ENCODE results near the gene KANSL1L. TPM values are rescaled to one million over a fixed set of nuclear protein-coding genes. Genes with fewer than 3 reads are reported as not detected.

The KANSL1L gene
- total and polyA plus RNA-seq, 10 of the 15 experiments (the other 5 are each of a cell fraction or from before 2014, with no cell fraction given), result 1.2 to 9.5 (median 3.7) TPM

DNA sequence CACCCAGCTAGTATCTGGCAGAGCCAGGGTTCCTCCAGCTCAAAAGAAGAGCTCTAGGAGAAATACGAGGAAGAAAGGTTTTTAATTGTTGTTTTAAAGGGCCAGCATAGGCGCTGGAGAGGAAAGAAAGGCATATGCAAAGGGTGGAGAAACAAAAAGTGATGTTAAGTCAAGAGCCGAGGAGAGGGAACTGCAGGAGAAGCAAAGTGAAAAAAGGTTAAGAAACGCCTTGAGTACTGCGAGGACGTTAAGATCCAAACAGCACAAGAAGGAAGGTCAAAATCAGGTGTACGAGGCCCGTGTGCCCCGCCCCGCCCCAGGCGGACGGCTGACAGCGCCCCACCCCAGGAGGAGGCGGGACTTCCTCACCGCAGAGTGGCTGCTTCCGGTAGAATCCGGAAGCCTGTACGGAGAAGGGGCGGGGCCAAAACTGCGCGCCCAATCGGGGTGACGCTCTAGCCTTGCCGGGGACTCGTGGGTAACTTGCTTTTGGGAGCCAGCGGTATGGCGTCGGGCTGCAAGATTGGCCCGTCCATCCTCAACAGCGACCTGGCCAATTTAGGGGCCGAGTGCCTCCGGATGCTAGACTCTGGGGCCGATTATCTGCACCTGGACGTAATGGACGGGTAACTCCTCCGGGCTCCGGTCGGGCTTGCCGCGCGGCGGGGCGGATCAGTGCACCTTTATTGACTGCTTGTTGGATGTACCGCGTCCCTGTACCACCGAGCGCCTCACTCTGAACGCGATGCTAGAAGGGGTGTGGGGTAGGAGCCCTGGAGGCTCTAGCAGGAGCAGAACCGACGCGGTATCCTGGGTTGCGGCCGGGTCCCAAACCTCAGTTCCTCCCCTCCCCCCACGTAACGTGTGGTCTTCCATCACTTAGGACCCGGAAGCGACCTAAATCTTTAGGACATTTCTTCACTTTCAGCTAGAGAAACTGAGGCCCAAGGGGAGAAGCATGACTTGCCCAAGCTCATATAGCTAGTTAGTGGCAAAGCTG is 168.8 kb downstream of the KANSL1L start, which contains the start of gene RPE (continued):
- TF ChIP-seq, protein P1, sequence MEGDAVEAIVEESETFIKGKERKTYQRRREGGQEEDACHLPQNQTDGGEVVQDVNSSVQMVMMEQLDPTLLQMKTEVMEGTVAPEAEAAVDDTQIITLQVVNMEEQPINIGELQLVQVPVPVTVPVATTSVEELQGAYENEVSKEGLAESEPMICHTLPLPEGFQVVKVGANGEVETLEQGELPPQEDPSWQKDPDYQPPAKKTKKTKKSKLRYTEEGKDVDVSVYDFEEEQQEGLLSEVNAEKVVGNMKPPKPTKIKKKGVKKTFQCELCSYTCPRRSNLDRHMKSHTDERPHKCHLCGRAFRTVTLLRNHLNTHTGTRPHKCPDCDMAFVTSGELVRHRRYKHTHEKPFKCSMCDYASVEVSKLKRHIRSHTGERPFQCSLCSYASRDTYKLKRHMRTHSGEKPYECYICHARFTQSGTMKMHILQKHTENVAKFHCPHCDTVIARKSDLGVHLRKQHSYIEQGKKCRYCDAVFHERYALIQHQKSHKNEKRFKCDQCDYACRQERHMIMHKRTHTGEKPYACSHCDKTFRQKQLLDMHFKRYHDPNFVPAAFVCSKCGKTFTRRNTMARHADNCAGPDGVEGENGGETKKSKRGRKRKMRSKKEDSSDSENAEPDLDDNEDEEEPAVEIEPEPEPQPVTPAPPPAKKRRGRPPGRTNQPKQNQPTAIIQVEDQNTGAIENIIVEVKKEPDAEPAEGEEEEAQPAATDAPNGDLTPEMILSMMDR (IDR thresholded peaks at IDR 0.05 in 2 of 3, conservative IDR thresholded peaks at IDR 0.05 in 1 of 3; ENCODE audit: control insufficient read depth in 2 of 3, extremely low read depth in 1 of 3, insufficient read depth in 1 of 3, low read depth in 3 of 3, low read length in 3 of 3), result no peak
- no peak for TF ChIP-seq TCF3 (IDR thresholded peaks at IDR 0.05; ENCODE audit: borderline replicate concordance, insufficient read depth, low read depth, low read length)
- no peak for TF ChIP-seq KAT2A (conservative IDR thresholded peaks at IDR 0.05; ENCODE audit: control insufficient read depth, low read depth, low read length)
- 0 out of 4 replicates have a peak, but pooled peaks of 1 of the 2 experiments have one; percentile 22 for TF ChIP-seq SRF (IDR thresholded peaks at IDR 0.05; ENCODE audit: low read depth in 2 of 2, low read length in 2 of 2)
- TF ChIP-seq ZNF217 (IDR thresholded peaks at IDR 0.05), result no peak
- TF ChIP-seq SMARCA5 (IDR thresholded peaks at IDR 0.05), result 0 out of 2 replicates have a peak, but pooled peaks have one; percentile 49
- peak; percentile 66; the same call in 1 of the 2 replicates for TF ChIP-seq MAX (IDR thresholded peaks at IDR 0.05; ENCODE audit: low read depth, low read length)
- TF ChIP-seq TARDBP (IDR thresholded peaks at IDR 0.05; ENCODE audit: borderline replicate concordance), result 0 out of 2 replicates have a peak, but pooled peaks have one; percentile 27
- TF ChIP-seq MYB (IDR thresholded peaks at IDR 0.05; ENCODE audit: borderline replicate concordance, low read depth, low read length), result no peak
- peak; percentile 94 for TF ChIP-seq GABPA (IDR thresholded peaks at IDR 0.05; ENCODE audit: low read depth)
- TF ChIP-seq, protein P2, sequence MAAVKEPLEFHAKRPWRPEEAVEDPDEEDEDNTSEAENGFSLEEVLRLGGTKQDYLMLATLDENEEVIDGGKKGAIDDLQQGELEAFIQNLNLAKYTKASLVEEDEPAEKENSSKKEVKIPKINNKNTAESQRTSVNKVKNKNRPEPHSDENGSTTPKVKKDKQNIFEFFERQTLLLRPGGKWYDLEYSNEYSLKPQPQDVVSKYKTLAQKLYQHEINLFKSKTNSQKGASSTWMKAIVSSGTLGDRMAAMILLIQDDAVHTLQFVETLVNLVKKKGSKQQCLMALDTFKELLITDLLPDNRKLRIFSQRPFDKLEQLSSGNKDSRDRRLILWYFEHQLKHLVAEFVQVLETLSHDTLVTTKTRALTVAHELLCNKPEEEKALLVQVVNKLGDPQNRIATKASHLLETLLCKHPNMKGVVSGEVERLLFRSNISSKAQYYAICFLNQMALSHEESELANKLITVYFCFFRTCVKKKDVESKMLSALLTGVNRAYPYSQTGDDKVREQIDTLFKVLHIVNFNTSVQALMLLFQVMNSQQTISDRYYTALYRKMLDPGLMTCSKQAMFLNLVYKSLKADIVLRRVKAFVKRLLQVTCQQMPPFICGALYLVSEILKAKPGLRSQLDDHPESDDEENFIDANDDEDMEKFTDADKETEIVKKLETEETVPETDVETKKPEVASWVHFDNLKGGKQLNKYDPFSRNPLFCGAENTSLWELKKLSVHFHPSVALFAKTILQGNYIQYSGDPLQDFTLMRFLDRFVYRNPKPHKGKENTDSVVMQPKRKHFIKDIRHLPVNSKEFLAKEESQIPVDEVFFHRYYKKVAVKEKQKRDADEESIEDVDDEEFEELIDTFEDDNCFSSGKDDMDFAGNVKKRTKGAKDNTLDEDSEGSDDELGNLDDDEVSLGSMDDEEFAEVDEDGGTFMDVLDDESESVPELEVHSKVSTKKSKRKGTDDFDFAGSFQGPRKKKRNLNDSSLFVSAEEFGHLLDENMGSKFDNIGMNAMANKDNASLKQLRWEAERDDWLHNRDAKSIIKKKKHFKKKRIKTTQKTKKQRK (IDR thresholded peaks at IDR 0.05; ENCODE audit: low read depth, low read length), result peak; percentile 9; the same call in 1 of the 2 replicates
- TF ChIP-seq SIN3A (IDR thresholded peaks at IDR 0.05; ENCODE audit: low read depth, low read length), result peak; percentile 40
- no peak for TF ChIP-seq ZNF384 (IDR thresholded peaks at IDR 0.05; ENCODE audit: borderline replicate concordance, low read depth, low read length)
- no peak for TF ChIP-seq GATAD2B (conservative IDR thresholded peaks at IDR 0.05; ENCODE audit: low read depth)
- TF ChIP-seq, protein P3, sequence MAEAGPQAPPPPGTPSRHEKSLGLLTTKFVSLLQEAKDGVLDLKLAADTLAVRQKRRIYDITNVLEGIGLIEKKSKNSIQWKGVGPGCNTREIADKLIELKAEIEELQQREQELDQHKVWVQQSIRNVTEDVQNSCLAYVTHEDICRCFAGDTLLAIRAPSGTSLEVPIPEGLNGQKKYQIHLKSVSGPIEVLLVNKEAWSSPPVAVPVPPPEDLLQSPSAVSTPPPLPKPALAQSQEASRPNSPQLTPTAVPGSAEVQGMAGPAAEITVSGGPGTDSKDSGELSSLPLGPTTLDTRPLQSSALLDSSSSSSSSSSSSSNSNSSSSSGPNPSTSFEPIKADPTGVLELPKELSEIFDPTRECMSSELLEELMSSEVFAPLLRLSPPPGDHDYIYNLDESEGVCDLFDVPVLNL (IDR thresholded peaks at IDR 0.05; ENCODE audit: low read depth, low read length), result no peak
- no peak for TF ChIP-seq CHD4 (IDR thresholded peaks at IDR 0.05)
- TF ChIP-seq RUNX3 (IDR thresholded peaks at IDR 0.05; ENCODE audit: low read length), result peak; percentile 79
- no peak for TF ChIP-seq HDAC6 (IDR thresholded peaks at IDR 0.05; ENCODE audit: unreplicated experiment)
- no peak for TF ChIP-seq NR2C2 (IDR thresholded peaks at IDR 0.05; ENCODE audit: borderline replicate concordance, control insufficient read depth, insufficient read length, low read depth)
- TF ChIP-seq, protein P4, sequence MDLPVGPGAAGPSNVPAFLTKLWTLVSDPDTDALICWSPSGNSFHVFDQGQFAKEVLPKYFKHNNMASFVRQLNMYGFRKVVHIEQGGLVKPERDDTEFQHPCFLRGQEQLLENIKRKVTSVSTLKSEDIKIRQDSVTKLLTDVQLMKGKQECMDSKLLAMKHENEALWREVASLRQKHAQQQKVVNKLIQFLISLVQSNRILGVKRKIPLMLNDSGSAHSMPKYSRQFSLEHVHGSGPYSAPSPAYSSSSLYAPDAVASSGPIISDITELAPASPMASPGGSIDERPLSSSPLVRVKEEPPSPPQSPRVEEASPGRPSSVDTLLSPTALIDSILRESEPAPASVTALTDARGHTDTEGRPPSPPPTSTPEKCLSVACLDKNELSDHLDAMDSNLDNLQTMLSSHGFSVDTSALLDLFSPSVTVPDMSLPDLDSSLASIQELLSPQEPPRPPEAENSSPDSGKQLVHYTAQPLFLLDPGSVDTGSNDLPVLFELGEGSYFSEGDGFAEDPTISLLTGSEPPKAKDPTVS (IDR thresholded peaks at IDR 0.05; ENCODE audit: low read depth, low read length), result no peak
- TF ChIP-seq IKZF1 (conservative IDR thresholded peaks at IDR 0.05), result peak; percentile 70
